GM21619 (cell line): ENCODE data around the gene STX17.
"Not testable (repeated sequence)": the region's sequence is repeated elsewhere in the genome, so short reads cannot be mapped to it uniquely, and the experiment has no call there.

Experiments
- ATAC-seq: cut with Tn5 transposase; IDR thresholded peaks from one replicate; pipeline ENCODE4 v1.9.1; 2021; ENCODE audit not compliant: unreplicated experiment

Gene STX17

DNA sequence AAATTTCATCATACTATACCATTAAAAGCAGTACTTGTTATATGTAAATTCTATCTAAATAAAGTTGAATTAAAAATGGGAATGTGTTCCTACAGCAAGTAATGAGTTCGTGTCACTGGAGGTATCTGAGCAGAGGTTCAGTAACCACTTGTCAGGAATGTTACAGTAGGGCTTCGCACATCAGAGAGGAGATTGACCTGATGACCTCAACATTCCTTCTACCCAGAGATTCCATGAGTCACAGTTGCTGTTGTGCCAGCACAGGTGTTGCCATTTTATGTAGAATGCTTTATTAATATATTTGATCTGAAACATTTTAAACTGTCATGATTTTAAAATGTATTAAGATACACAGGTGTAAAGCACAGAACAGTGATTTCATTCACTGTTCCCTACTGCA is 60.3 kb downstream of the STX17 start:
- no peak for ATAC-seq

DNA sequence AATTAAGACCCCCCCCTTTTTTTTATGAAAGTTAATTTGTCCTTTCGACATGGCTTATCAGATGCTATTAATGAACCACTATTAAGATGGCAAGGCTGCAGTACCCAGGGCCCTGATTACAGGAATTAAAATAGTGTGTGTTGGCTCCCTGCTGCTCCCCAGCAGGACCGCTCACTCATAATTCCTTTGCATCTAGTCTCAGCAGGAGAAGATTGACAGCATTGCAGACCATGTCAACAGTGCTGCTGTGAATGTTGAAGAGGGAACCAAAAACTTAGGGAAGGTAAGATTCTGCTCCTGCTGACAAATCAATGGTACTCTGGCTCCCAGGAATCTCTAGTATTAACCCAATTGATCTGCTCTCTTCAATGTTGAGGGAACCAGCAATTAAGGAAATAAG is 61.0 kb downstream of the STX17 start:
- no peak for ATAC-seq

DNA sequence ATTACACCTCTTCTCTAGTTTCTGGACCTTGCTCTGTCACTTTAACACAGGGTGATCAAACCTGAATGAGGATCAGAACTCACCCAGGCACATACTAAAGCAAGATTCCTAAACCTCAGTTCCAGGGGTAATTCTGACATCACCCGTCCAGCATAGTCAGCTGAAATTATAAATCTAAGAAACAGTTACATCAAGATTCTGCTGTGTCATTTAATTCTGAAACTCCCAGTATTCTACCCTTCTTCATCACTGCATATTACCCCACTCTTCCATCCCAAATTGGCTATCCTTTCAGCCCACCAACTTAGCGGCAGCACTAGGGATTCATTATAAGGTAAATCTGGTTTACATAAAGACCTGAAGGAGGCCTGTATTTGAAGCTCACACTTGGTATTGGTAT is 64.0 kb downstream of the STX17 start:
- ATAC-seq: no peak

DNA sequence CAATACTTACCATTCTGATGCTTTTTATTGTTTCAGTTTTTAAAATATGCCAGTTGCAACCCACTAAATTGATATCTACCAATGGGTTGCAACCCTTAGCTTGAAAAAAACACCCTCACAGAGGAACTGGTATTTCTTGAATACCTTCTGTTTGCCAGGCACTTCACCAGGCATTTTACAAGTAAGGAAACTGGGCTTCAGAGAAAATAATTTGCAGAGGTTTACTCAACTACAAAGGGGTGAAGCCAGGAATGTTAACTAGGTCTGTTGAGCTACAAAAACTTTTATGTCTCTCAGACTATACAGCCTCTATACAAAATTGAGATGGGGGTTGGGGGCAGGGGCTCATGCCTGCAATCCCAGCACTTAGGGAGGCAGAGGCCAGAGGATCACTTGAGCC is 65.0 kb downstream of the STX17 start:
- ATAC-seq: no peak

DNA sequence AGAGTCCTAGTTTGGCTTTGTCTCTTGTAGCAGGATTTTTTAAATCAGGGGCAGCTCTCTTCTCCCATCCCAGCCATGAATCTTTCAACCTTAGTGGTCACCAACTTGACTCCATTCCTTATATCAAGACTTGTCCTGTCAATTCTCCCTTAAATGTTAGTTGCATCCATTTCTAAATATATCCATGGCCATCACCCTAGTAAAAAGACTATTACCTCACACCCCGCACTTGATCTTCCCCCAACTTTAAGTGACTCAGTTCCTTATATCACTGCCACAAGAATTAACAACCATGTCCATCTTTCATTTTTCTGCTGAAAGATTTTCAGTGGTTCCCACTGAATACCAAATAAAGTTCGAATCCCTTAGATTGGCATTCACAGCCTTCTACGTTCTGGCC is 67.0 kb downstream of the STX17 start:
- no peak for ATAC-seq

DNA sequence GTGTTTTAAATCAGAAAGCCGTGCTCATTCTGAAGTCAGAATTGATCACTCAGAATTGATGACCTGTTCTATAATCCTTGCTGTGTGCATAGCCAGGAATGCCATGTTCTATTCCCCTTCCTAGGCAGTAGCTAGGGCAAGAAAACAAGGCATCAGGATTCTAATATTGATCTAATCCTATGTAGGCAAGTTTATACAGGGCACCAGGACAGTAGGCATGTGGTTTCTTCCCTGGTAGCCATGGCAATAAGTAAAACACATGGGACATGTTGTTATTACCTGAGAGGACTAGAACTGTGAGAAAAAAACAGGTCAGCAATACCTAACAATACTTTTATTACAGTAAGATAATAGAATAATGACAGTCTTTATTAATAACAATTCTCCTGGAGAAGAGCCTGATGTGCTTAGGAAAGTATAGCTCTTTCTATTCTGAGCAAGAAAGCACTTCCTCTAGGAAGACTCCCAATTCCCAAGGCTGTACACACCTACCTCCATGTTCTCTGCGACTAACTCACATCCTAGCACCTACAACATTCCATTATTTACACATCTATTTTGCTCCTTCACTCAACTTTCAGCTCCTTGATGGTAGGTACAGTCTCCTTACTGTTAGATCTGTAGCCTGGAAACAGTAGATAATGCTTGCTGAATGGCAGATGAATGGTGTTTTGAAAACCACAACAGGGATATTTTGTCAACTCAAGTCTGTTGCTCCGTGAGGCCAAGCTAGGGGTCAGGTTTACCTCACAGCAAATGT is 70.8 kb downstream of the STX17 start:
- ATAC-seq: no peak

DNA sequence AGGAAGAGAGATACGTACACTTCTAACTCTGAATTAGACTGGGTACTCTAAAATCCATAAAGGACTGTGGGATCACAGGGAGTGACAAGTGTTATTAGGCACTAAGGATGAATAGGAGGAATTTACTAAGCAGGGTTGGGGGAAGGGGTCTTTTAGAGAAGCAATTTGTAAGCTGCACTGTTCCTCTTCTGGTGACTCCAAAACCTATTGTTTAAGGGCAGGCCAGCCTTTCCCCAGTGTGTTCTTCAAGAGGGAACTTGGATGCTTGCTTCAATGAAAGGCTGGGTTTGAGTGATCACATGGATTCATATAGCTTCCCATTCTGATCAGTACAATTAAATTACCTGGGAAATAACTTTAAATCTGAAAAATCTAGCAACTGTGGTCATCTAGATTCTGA is 71.8 kb downstream of the STX17 start:
- ATAC-seq: no peak

DNA sequence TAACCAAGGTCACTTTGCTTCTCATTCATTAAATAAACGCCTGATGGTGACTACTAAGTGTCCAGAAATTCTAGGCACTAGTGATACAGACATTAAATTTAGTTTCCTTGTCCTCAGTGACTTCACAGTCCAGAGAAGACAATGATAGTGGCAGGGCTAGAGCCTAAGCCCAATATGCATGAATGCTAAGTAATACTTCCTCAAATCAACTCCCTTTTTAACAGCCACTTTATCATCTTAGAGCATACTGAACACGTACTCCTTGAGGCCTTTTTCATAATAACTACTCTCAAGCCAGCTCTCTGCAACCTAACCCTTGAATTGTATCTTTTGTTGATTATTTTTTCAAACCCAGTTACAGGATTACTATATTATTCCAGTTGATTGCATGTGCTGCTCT is 74.1 kb downstream of the STX17 start:
- no peak for ATAC-seq

DNA sequence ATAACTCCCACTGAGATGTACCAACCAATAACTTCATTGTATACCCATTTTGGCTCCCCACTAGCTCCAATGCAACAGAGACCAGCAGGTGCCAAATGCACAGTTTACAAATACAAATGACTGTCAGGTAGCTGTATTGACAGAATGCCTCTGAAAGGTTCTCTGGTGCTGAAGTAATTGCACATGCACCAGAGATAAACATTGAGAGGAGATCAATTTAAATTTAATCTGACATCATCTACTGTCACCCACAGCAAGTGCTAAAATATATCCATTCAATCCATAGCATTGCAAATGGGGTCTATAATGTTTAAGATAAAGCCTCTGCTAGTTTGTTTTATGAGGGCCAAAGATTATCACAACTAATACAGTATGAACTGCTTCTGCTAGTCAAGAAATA is 80.2 kb downstream of the STX17 start:
- no peak for ATAC-seq

DNA sequence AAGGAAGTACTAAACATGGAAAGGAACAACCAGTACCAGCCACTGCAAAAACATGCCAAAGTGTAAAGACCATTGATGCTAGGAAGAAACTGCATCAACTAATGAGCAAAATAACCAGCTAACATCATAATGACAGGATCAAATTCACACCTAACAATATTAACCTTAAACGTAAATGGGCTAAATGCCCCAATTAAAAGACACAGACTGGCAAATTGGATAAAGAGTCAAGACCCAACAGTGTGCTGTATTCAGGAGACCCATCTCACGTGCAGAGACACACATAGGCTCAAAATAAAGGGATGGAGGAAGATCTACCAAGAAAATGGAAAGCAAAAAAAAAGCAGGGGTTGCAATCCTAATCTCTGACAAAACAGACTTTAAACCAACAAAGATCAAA is 84.1 kb downstream of the STX17 start:
- ATAC-seq: not testable (repeated sequence)

DNA sequence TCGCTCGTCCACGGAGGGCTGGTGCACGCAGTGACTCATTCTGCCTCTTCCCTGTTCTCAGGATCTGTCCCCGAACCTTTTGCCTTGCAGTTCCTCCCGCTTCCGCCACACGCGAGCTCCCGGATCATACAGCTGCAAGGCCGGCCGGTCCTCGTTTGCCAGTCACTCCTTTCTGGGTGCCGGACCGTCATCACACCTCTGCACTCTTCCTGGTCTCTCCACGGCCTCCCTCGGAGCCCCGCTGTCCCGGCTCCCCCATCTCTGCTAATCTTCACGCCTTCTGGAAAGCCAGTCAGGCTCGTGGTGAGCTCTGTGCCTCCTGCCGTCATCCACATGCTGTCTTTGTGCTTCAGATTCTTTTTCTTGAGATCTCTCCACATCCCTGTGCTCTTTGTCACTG is 91.8 kb downstream of the STX17 start:
- no peak for ATAC-seq

DNA sequence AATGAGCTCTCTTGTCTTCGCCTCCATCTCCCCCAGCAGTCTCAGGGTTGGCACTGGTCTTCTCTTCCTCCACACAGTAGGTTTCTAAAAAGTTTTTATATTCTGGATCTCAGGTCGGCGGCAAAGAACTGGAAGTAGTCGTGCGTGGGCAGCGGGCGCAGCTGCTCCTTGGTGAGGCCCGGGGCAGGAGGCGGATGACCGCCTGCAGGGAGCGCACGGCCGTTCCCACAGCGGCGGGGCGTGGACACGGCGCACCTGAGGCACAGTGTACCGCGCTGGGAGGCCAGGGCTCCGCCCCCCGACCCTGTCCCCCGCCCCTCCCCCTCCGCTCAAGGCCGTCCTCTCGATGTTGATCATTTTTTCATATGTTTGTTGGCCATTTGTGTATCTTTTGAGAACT is 92.4 kb downstream of the STX17 start:
- ATAC-seq: no peak

DNA sequence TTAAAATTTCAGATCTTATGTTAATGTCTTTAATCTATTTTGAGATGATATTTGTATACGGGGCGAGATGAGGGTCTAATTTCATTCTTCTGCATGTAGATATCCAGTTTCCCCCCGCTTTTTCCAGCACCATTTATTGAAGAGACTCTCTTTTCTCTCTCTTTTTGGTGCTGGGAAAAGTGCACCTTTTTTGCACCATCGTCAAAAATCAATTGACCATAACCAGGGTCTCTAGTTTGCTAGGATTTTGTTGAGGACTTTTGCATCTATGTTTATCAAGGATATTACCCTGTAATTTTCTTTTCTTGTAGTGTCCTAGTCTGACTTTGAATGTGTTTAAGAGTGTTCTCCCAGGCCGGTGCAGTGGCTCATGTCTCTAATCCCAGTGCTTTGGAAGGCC is 93.3 kb downstream of the STX17 start:
- ATAC-seq: no peak

DNA sequence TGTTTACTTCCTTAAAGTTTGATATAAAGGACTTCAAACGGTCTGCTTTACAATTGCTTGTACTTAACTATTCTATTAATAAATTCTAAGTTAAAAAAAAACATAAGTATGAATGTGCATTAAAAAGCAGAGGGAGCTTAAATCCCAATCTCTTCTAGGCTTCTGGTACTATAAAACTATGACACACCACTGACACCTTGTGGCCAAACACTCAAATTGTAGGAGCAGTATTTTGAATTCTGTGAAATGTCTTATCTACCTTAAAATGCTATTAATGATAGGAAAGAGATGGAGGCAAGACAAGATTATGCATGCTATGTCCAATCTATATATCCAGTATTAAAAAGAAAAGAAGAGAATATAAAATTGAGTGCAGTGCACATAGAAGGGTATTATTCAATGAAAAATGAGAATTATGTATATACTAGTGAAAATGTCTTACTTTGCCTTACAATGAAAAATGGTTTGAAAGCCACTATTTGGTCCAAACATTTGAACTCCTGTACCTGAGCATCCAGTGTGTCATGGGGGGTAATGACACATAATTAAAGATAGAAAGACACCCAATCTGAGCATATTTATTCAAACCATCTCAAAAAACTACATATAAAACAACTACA is 104.7 kb downstream of the STX17 start:
- no peak for ATAC-seq

DNA sequence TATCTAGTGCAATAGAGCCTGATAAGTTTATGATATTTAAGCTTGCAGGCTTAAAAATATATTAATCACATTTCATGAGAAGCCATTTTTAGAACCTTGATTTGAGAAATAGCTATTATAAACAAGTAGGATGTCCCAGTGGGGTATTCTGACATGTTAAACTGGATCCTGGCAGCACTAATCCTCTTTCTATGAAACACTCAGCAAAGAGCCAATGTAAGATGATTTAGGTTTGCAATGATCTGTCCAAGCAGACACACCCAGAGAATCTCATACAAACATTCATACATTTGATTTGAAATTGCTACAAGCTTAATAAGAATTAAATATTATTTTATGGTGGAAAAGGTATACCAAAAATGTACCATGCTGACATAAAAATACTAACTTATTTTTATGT is 105.8 kb downstream of the STX17 start:
- ATAC-seq: no peak

DNA sequence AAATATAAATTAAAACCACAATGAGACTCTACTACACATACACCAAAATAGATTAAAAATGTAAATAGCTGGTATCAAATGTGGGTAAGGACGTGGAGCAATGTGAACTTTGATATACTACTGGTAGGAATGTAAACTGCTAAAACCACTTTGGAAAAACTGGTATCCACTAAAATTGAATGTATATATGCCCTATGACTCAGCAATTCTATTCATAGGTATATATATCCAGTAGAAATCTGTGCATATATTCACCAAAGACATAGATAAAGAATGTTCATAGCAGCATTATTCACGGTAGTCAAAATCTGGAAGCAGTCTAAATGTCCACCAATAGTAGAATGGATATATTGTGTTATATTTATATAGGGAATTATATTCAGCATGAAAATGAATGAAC is 107.1 kb downstream of the STX17 start:
- no peak for ATAC-seq

DNA sequence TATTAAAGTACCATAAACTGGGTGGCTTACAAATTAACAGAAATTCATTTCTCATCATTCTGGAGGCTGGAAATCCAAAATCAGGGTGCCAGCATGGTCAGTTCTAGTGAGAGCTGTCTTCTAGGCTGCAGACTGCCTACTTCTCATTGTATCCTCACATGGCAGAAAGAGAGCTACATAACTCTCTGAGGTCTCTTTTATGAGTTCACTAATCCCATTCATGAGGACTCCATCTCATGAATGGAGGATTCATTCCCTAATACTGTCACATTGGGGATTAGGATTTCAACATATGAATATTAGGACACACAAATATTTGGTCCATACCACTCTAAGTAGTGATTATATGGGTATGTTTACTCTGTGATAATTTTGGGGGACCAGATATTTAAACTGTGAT is 108.4 kb downstream of the STX17 start:
- no peak for ATAC-seq

DNA sequence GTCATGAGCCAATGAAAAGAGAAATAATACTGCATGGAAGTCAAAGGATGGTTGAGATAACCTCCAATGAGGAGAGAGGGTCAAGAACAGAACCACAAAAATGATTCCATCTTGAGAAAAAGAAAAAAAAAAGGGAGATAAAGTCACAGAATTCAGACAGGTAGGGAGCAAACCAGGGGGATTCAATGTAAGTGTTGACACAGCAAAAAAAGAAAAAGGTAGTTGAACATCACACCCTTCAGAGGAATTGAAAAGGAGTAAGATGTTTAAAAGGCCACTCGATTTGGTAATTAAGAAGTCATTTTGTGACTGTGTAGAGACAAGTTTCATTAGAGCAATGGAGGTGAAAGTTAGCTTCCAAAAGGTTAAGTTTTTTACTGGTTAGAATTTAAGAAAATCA is 113.1 kb downstream of the STX17 start:
- no peak for ATAC-seq
